OCI-LY3 (cell line): ENCODE results near the gene LAD1.

Experiments
- H2AFZ ChIP-seq: fragments of 200-600, 300-600 bp; shearing (Covaris generic); 2 replicates; pipeline ENCODE4 v1.6.0; 2014; ENCODE audit warnings: antibody characterized with exemption, low read depth, low read length
- H3K27ac ChIP-seq: fragments of 200-600, 300-600 bp; sonication (generic); 2 replicates; pipeline ENCODE4 v1.5.1; 2014; ENCODE audit warnings: mild to moderate bottlenecking, low read length, moderate library complexity, mixed read lengths
- H3K27me3 ChIP-seq: fragments of 200-600, 300-600 bp; sonication (generic); 2 replicates; pipeline ENCODE4 v1.6.1; 2014; ENCODE audit warnings: low read depth, low read length, mixed read lengths
- H3K36me3 ChIP-seq: fragments of 200-600, 300-600 bp; sonication (generic); replicated peaks from 2 replicates; pipeline ENCODE3; 2014; ENCODE audit warnings: low read depth, low read length, mixed read lengths
- H3K4me1 ChIP-seq: fragments of 300-600, 200-600 bp; sonication (generic); 2 replicates; pipeline ENCODE4 v1.6.1; 2014; ENCODE audit warnings: low read length, mixed read lengths
- H3K4me2 ChIP-seq: fragments of 200-600, 300-600 bp; sonication (generic); 2 replicates; pipeline ENCODE4 v1.6.1; 2014; ENCODE audit warnings: low read length, mixed read lengths
- H3K4me3 ChIP-seq: fragments of 300-600, 200-600 bp; sonication (generic); 2 replicates; pipeline ENCODE4 v1.5.1; 2014; ENCODE audit warnings: antibody characterized with exemption, mild to moderate bottlenecking, low read length, moderate library complexity
- H3K79me2 ChIP-seq: fragments of 300-600, 200-600 bp; shearing (Covaris generic); 2 replicates; pipeline ENCODE4 v1.6.1; 2014; ENCODE audit warnings: mild to moderate bottlenecking, low read length, mixed read lengths
- H3K9ac ChIP-seq: fragments of 300-600, 200-600 bp; shearing (Covaris generic); 2 replicates; pipeline ENCODE4 v1.6.0; 2014; ENCODE audit warnings: mild to moderate bottlenecking, low read length, moderate library complexity
- H3K9me3 ChIP-seq: fragments of 200-600, 300-600 bp; shearing (Covaris generic); 2 replicates; pipeline ENCODE4 v1.6.1; 2014; ENCODE audit warnings: low read length, mixed read lengths; ENCODE audit not compliant: insufficient read depth
- H4K20me1 ChIP-seq: fragments of 200-600, 300-600 bp; sonication (generic); 2 replicates; pipeline ENCODE4 v1.6.1; 2016; ENCODE audit warnings: low read length, mixed read lengths; ENCODE audit not compliant: insufficient read depth
- CTCF ChIP-seq: fragments of 200-600, 300-600 bp; sonication (generic); IDR thresholded peaks from 2 replicates; pipeline ENCODE4 v1.5.1; 2014; ENCODE audit warnings: antibody characterized with exemption, low read length, low read depth
- EZH2phosphoT487 ChIP-seq: fragments of 200-600 bp; shearing (Covaris generic); IDR thresholded peaks from 2 replicates; pipeline ENCODE4 v1.6.1; 2018; ENCODE audit warnings: antibody characterized with exemption, mixed run types, low read depth

Gene LAD1

GRCh38 chr1:201434266-201434665 lies 35.1 kb upstream of the LAD1 start:
- no peak overlapping the region for H3K4me3 ChIP-seq
- H3K9me3 ChIP-seq = no peaks in the 10 kb centered on the region

DNA sequence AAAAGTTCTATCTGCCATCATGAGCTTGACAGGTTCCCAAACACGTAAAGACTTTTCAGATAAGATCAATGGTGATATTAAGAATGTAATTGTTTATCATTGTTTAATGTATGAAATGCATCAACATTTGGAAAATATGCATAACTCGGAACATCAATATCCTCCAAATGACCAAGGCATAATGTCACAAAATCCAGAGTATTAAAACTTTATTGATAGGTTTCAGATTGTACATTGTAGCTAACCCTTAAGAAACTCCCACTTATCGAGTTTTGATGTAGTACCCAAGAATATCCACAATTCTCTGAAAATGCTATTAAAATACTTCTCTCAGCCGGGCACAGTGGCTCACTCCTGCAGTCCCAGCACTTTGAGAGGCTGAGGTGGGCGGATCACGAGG lies 34.5 kb upstream of the LAD1 start:
- peaks cover 23% of the 10 kb centered on the region for H3K27me3 ChIP-seq
- no peak overlapping the region for H3K4me2 ChIP-seq
- H3K9me3 ChIP-seq = no peaks in the 10 kb centered on the region
- H4K20me1 ChIP-seq = no peaks in the 10 kb centered on the region
- H3K9ac ChIP-seq = no peak overlapping the region
- H3K27ac ChIP-seq = no peak overlapping the region
- H3K79me2 ChIP-seq = no peaks in the 10 kb centered on the region
- H2AFZ ChIP-seq = no peak overlapping the region
- H3K4me1 ChIP-seq = peaks cover 8% of the 10 kb centered on the region; the same call in 1 of the 2 replicates
- no peak overlapping the region for H3K4me3 ChIP-seq
- H3K36me3 ChIP-seq = no peaks in the 10 kb centered on the region
- TF ChIP-seq EZH2phosphoT487 = no peak
- TF ChIP-seq CTCF = no peak

More at GRCh38 chr1:201434266-201434665, 35.1 kb upstream of the LAD1 start:
- Histone ChIP-seq H3K27ac (no peak overlapping the region), H4K20me1 (no peaks in the 10 kb centered on the region), H3K9ac (no peak overlapping the region), H2AFZ (no peak overlapping the region), H3K4me2 (no peak overlapping the region), H3K4me1 (peaks cover 8% of the 10 kb centered on the region; the same call in 1 of the 2 replicates), H3K36me3 (no peaks in the 10 kb centered on the region), H3K27me3 (peaks cover 23% of the 10 kb centered on the region), H3K79me2 (no peaks in the 10 kb centered on the region)
- TF ChIP-seq EZH2phosphoT487 (no peak), CTCF (no peak)

DNA sequence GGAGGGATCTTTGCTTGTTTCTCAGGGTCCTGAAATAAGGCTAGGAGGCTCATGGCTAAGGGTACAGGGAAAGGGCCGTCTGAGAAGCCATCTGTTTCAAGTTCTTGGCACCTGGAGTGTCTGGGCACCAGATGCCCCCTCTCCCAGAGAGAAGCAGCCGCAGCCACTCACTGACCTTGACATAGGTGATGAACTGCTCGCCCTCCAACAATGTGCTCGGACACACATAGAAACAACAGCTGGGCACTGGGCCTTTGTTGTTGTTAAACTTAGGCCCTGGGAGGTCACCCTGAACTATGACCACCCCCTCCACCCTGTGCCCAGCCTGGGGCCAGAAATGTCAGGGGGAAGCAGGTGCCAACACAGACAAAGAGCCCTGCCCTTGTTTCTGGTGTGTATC lies 31.7 kb upstream of the LAD1 start:
- no peaks in the 10 kb centered on the region for H4K20me1 ChIP-seq
- no peak overlapping the region for H2AFZ ChIP-seq
- TF ChIP-seq CTCF (no peak), EZH2phosphoT487 (no peak)
- no peaks in the 10 kb centered on the region for H3K9me3 ChIP-seq
- H3K4me3 ChIP-seq = no peak overlapping the region
- H3K27me3 ChIP-seq = peaks cover 14% of the 10 kb centered on the region
- H3K27ac ChIP-seq = no peak overlapping the region
- peaks cover 2% of the 10 kb centered on the region; the same call in 1 of the 2 replicates for H3K4me1 ChIP-seq
- no peak overlapping the region for H3K9ac ChIP-seq
- no peaks in the 10 kb centered on the region for H3K36me3 ChIP-seq
- H3K79me2 ChIP-seq = no peaks in the 10 kb centered on the region
- no peak overlapping the region for H3K4me2 ChIP-seq

GRCh38 chr1:201429736-201430501 lies 30.8 kb upstream of the LAD1 start:
- no peak for TF ChIP-seq CTCF
- Histone ChIP-seq H2AFZ (no peak overlapping the region), H3K27me3 (peaks cover 14% of the 10 kb centered on the region), H3K79me2 (no peaks in the 10 kb centered on the region), H3K4me2 (no peak overlapping the region), H3K4me1 (no peaks in the 10 kb centered on the region), H3K9ac (no peak overlapping the region), H3K27ac (no peak overlapping the region), H3K36me3 (no peaks in the 10 kb centered on the region), H3K4me3 (no peak overlapping the region), H4K20me1 (no peaks in the 10 kb centered on the region), H3K9me3 (no peaks in the 10 kb centered on the region)
